SK-N-MC (cell line): Measurements from ENCODE around the gene CDC45.

ENCODE experiments used
- EZH2 ChIP-seq: fragments of 200-600 bp; sonication (generic); IDR thresholded peaks from one replicate; pipeline ENCODE4 v1.6.1; 2017; ENCODE audit warnings: antibody characterized with exemption
- FOXP2 ChIP-seq: optimal IDR thresholded peaks from 2 replicates; pipeline ENCODE3; 2011; ENCODE audit warnings: mild to moderate bottlenecking, moderate library complexity; ENCODE audit not compliant: insufficient read depth; ENCODE audit errors: extremely low read length, control extremely low read depth
- POLR2AphosphoS5 ChIP-seq: IDR thresholded peaks from 2 replicates; pipeline ENCODE4 v1.6.1; 2012; ENCODE audit warnings: mild to moderate bottlenecking, low read depth, low read length, borderline replicate concordance

DNA sequence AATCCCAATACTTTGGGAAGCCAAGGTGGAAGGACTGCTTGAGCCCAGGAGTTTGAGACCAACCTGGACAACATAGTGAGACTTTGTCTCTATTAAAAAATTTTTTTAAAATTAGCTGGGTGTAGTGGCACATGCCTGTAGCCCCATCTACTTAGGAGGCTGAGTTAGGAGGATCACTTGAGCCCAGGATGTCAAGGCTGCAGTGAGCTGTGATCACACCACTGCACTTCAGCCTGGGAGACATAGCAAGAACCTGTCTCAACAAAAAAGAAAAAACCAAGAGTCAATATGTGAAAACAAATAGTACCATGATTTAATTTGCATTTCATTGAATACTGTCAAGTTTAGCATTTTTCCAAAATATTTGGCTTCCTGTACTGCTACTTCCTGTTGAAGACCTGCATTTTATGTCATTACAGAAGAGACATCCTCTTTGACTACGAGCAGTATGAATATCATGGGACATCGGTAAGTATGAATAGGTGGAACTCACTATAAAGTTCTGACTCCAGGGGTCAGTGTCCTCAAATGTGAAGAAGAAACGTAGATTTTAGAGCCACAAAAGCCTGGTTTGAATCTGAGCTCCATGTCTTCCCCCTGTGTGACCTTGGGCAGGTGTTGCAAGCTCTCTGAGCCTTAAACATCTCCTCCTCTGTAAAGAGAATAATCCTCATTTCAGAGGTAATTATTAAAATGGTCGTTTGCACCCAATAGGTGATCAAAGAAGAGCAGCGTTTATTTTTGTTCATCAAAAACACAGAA, 16.0 kb downstream of the CDC45 start:
- TF ChIP-seq EZH2 (no peak), POLR2AphosphoS5 (no peak), FOXP2 (no peak)
